Measurements from ENCODE around the gene ALKBH5. TPM values are rescaled to one million over a fixed set of nuclear protein-coding genes. Genes with fewer than 3 reads are reported as not detected.

Gene ALKBH5
- total RNA-seq, 1 experiment from 2014 or later: 105 TPM

GRCh38 chr17:18138065-18138749 lies 45.4 kb upstream of the ALKBH5 start:
- H3K27ac Mint-ChIP-seq: no peak overlapping the region
- no peaks in the 10 kb centered on the region for H3K27me3 Mint-ChIP-seq (ENCODE audit: low read depth)
- no peak for TF ChIP-seq FOXP4 (CRISPR knock-in tag; IDR thresholded peaks at IDR 0.05)
- no peak for TF ChIP-seq ZNF232 (CRISPR knock-in tag; IDR thresholded peaks at IDR 0.05)
- no peak for TF ChIP-seq HMGXB4 (CRISPR knock-in tag; IDR thresholded peaks at IDR 0.05)
- TF ChIP-seq CREM (CRISPR knock-in tag; IDR thresholded peaks at IDR 0.05): no peak
- 0 out of 2 replicates have a peak, but pooled peaks have one; percentile 44 for TF ChIP-seq GABPB1 (CRISPR knock-in tag; IDR thresholded peaks at IDR 0.05)
- H3K4me3 Mint-ChIP-seq: no peak overlapping the region
- ChIA-PET POLR2A (no interaction called here), CTCF (interaction anchor here (0.7 to 1.1 kb wide), 2 partner anchors 20 to 79 kb away, joined by 3 to 5 read pairs; no protein-coding TSS in a partner anchor)
- peaks cover 8% of the 10 kb centered on the region for H3K4me1 Mint-ChIP-seq
- ATAC-seq (no peak), DNase-seq (ENCODE audit: low spot score) (no peak)
- H3K36me3 Mint-ChIP-seq: no peaks in the 10 kb centered on the region
- no peaks in the 10 kb centered on the region for H3K9me3 Mint-ChIP-seq

- H3K27me3 Mint-ChIP-seq (ENCODE audit: low read depth): no peaks in the 10 kb centered on the region
- no peaks in the 10 kb centered on the region for H3K9me3 Mint-ChIP-seq
- no peak for ATAC-seq
- DNase-seq (ENCODE audit: low spot score): no peak
- CTCF ChIA-PET: interaction anchor here (1.1 to 5.1 kb wide), 7 partner anchors 12 to 85 kb away, joined by 3 to 89 read pairs (median 11); partner anchors contain the start of gene ALKBH5
- H3K36me3 Mint-ChIP-seq: no peaks in the 10 kb centered on the region
- peaks cover 12% of the 10 kb centered on the region for H3K4me1 Mint-ChIP-seq
- POLR2A ChIA-PET: interaction anchor here (0.9 kb wide), 1 partner anchor 45 kb away, joined by 4 read pairs; the partner anchor contains the start of gene ALKBH5
- no peak overlapping the region for H3K4me3 Mint-ChIP-seq
- H3K27ac Mint-ChIP-seq: no peak overlapping the region
- TF ChIP-seq ZNF416 (CRISPR knock-in tag; IDR thresholded peaks at IDR 0.05) (no peak), ZNF138 (CRISPR knock-in tag; conservative IDR thresholded peaks at IDR 0.05) (no peak), ARID4B (CRISPR knock-in tag; IDR thresholded peaks at IDR 0.05; ENCODE audit: borderline replicate concordance) (no peak), ATF1 (CRISPR knock-in tag; IDR thresholded peaks at IDR 0.05) (no peak), CREB1 (CRISPR knock-in tag; IDR thresholded peaks at IDR 0.05) (no peak), CDX4 (CRISPR knock-in tag; IDR thresholded peaks at IDR 0.05; ENCODE audit: borderline replicate concordance) (no peak), PREB (CRISPR knock-in tag; IDR thresholded peaks at IDR 0.05; ENCODE audit: borderline replicate concordance) (no peak), SMAD4 (CRISPR knock-in tag; IDR thresholded peaks at IDR 0.05) (no peak)
Observed at GRCh38 chr17:18139092-18139491, 44.5 kb upstream of the ALKBH5 start.

All from WTC11 (cell line).